Lung microvascular endothelial cell (primary cell): ENCODE results near the gene E4F1. TPM values are rescaled to one million over a fixed set of nuclear protein-coding genes. Genes with fewer than 3 reads are reported as not detected.
A peak's percentile ranks its signal among the peaks of the same experiment; 100 is the strongest.

Experiments used
- DNase-seq, 2 donors: peaks; one replicate each; pipeline versions ENCODE4 v3.0.0 to v3.0.0-alpha.2; 2010; ENCODE audit warnings: low read depth in 2 of 2
- total RNA-seq: library from RNA; depleted of rRNA; stranded (reverse); fragments of >200 nt; gene quantifications from 2 replicates; pipeline ENCODE4 v1.2.1, GENCODE V29; 2014

The E4F1 gene, protein sequence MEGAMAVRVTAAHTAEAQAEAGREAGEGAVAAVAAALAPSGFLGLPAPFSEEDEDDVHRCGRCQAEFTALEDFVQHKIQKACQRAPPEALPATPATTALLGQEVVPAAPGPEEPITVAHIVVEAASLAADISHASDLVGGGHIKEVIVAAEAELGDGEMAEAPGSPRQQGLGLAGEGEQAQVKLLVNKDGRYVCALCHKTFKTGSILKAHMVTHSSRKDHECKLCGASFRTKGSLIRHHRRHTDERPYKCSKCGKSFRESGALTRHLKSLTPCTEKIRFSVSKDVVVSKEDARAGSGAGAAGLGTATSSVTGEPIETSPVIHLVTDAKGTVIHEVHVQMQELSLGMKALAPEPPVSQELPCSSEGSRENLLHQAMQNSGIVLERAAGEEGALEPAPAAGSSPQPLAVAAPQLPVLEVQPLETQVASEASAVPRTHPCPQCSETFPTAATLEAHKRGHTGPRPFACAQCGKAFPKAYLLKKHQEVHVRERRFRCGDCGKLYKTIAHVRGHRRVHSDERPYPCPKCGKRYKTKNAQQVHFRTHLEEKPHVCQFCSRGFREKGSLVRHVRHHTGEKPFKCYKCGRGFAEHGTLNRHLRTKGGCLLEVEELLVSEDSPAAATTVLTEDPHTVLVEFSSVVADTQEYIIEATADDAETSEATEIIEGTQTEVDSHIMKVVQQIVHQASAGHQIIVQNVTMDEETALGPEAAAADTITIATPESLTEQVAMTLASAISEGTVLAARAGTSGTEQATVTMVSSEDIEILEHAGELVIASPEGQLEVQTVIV
- 16.1 and 20.8 TPM in 2 replicates for total RNA-seq

DNA sequence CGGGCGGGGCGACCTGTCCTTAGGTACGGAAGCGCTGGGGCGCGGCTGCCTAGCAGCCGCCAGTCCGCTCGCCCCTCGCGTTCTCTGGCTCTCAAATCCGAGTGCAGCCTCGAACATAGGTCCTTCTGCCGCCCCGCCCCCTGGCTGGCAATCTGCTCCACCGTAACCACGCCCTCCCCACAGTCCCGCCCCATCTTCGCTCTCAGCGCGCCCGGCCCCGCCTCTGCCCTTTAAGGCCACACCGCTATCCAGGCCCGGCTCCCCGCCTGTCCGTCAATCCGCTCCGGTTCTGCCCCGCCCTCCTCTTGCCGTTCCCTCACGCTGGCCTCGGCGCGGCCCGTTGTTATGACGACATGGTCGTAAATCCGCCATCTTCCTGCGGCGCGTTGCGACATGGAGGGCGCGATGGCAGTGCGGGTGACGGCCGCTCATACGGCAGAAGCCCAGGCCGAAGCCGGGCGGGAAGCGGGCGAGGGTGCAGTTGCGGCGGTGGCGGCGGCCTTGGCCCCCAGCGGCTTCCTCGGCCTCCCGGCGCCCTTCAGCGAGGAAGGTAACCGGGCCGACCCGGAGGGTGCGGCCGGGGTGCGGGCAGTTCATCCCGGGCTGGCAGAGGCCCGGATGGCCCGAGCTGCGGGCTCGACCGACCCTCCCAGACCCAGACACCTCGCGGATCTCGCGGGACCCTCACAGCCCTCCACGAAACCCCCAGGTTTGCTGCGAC is at the start of gene E4F1:
TSS of gene E4F1 (plus strand) at position 371 of the 721 bp plus-strand sequence. CDS start at position 394, 23 bp downstream.
- peak; percentile 100 for DNase-seq

DNA sequence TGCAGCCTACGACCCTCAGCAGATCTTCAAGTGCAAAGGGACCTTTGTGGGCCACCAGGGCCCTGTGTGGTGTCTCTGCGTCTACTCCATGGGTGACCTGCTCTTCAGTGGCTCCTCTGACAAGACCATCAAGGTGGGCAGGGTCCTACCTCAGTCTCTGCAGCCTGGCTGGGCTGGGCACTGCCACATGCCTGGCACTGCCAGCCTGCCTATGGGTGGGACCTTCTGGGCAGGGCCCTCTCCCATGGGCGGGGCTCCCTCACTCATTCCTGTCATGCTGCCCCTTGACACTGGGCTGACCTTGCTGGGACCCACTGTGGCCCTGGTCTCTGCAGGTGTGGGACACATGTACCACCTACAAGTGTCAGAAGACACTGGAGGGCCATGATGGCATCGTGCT is 49.5 kb upstream of the E4F1 start:
- no peak for DNase-seq

DNA sequence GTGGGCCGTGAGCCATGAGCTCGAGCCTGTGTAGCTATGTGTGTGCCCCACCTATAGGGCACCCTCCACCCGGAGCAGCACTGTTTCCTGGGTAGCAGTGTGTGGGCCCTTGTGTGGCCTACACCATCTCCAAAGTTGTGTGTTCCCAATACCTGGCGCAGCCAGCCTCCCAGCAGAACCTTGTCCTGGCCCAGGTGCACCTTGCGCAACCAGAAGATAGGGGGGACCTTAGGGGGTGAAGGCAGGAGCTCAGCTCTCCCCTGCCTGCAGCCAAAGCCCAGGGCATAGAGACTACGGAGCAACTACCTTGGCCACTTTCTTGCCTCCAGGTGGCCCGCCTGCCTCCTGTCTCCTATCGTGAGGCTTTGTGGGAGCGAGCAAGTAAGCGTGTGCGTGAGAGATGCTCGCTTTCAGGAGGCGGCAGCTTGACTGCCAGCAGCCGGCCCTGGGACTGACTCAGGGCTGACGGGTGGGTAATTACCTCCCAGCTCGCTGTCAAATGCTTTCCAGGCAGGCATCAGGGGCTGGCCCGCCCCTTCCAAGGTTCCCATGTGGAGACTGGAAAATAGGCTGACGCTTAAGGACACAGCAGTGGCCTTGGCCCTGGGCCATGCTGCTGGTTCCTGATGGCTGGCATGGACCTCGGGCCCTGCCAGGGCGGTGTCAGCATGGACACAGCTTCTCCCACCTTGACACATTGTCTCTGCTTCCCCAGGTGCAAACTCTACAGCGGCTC is 48.8 kb upstream of the E4F1 start:
- DNase-seq: no peak

DNA sequence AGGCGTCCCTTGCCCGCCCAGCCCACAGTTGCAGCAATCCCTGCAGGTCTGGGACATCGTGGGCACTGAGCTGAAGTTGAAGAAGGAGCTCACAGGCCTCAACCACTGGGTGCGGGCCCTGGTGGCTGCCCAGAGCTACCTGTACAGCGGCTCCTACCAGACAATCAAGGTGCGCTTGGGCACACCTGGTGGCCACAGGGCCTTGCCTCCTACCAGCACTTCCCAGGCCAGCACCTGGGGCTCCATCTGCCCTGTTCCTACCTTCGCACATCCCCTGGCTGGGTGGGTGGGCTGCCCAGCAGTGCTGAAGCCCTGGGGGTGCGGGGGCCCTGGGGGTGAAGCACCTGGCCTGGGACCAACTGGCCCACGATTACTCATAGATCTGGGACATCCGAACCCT is 47.9 kb upstream of the E4F1 start:
- no peak for DNase-seq

DNA sequence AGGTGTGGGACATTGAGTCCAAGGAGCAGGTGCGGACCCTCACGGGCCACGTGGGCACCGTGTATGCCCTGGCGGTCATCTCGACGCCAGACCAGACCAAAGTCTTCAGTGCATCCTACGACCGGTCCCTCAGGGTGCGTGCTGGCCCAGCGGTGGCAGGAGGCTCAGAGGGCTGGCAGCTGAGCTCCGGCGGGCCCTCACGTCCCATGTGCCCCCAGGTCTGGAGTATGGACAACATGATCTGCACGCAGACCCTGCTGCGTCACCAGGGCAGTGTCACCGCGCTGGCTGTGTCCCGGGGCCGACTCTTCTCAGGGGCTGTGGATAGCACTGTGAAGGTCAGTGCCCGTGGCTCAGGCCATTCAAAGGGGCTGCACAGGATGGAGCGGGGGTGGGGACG is 47.3 kb upstream of the E4F1 start:
- no peak for DNase-seq

DNA sequence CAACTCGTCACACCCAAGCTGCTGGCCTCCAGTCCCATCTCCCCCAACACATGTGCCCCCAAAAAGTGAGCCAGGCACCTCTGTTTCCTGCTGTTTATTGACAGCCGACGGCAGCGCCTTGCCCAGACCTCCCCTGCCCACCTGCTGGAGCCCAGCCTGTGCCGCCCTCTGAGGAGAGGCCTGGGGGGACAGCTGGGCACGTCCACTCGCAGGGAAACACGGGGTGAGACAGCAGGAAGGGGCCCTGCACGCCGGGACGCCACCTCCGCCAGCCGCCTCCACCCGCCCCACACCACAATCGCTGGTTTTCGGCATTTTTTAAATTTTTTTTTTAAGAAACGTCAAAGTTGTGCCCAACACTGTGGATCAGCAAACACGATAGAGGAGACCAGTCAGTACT is 46.3 kb upstream of the E4F1 start:
- DNase-seq: no peak

DNA sequence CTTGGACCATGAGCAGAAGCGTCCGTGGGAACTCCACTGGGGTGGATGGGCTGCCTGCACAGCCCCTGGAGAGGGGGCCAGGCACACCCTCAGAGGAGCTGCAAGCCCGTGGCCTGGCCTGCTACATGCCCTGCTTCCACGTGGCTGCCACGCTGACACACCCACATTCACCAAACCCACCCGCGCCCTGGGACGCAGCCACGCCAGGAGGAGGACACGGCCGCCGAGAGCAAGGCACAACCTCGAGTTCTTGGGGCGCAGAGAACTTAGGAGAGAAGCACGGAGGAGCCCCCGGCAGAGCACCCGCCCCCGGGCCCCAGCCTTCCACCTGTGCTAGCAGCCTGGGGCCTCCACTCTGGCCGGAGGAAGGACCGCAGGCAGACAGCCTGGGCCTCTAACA is 45.8 kb upstream of the E4F1 start:
- no peak for DNase-seq

DNA sequence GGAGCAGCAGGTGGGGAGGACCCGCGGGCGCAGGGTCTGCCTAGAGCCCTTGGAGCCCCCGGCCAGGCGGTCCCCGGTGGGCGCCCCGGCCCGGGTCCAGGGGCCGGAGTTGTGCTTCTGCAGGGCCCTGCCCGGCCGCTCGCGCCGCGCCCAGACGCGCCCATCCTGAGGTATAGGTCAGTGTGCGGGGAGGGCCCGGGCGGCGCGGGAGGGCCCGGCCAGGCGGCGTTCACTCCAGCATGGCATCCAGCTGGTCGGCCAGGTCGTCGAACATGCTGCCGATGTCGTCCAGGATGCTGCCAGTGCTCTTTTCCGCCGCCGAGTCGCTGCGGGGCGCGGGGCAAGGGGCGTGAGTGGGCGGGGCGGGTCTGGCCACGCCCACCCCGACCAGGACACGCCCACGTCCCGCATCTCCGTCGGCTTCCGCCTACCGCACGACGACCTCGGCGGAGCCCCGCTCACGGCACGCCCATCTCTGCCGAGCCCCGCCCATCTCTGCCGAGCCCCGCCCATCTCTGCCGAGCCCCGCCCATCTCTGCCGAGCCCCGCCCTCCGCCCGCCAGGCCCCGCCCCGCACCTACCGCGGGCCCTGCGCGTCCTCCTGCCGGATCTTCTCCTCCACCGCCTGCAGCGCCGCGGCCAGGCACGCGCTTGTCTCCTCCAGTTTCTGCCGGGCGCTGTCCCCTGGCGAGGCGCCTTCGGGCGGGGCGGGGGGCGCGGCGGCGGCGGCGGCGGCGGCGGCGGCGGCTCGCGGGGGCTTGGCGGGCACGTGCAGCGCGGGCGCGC is 44.9 kb upstream of the E4F1 start:
- DNase-seq: peak; percentile 46 to 82

DNA sequence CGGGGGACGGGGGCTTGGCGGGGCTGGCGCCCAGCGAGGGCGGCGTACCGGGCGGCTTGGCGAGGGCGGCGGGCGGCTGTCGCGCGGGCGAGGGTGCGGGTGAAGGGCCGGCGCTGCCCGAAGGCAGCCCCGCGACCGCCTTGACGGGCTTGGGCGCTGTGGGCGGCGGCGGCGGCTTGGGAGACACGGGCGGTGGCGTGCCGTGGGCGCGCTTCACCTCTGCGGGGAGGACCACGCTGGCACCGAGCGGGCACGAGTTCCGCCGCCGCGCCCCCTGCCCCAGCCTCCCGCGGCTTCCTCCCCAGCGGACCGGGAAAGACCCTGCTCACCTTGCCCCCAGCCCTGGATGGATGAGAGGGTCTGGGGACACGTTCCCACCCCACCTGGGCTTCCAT is 44.3 kb upstream of the E4F1 start:
- DNase-seq: no peak

DNA sequence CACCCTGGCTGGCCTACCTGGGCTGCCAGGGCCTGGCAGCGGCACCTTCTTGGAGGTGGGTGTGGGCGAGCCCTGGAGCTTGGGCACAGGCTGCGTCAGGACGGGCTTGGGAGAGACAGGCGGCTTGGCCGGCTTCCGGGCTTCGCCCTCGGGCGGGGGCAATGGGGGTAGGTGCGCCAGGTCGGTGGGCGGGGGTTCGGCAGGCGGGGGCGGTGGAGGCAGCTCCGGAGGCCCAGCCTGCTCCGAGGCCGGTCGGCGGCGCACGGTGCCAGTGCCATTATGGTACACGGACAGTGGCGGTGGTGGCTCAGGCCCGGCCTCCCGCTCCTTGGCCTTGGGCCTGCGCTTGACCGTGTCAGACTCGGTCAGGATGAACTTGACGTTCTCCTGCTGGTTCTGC is 43.8 kb upstream of the E4F1 start:
- no peak for DNase-seq

DNA sequence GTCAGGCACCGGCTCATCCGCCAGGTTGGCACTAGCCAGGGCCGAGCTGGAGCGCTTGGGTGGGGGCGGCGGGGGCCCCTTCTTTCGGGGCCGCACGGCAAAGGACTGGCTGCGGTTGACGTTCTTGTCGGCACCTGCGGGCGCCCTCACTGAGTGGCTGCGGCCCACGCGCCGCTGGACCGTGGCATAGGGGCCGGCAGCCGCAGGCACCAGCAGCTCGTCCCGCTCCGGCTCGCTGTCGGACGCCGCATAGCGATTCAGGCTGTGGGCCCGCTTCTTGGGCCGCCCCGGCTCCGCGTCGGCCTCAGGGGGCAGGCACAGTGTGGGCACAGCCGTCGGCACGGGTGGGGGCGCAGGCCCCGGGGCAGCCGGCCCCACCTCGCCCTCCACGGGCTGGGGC is 42.9 kb upstream of the E4F1 start:
- no peak for DNase-seq

DNA sequence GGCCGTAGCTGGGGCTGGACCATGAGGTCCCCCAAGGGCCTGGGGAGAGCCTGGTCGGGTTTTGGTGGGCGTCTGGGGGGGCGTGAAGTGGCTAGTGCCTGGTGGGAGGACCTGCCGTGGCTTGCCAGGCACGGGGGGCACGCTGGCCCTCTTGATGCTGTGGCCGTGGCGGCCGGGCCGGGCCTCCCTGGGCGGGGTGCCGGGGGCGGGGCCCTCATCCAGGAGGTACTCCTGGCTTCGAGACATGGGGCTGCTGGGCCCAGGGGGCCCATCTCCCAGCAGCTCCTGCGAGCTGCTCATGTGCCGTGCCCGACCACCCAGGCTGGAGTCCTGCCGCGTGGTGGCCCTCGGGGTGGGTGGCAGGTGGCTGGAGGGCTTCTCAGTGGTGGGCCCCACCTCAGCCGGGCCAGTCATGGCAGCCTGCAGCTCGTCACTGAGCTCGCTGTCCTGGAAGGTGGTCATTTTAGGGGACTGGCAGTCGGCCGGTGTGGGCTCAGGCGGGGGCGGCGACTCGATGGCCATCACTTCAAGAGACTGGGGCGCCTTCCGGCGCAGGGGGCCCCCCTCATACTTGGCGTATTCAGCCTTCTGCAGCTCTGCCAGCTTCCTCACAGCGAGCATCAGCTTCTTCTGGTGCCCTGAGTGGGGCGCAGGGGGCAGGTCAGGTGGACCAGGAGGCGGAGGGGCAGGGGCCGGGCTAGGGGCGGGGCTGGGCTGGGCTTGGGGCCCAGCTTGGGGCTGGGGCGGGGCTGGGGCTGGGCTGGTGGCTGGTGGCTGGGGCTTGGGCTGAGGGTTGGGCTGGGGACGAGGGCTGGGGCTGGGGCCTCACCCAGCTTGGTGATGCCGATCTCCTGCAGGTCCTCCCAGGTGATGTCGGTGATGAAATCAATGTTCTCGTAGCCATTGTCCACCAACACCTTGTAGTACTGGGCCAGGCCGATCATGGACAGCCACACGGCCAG is 42.1 kb upstream of the E4F1 start:
- no peak for DNase-seq

DNA sequence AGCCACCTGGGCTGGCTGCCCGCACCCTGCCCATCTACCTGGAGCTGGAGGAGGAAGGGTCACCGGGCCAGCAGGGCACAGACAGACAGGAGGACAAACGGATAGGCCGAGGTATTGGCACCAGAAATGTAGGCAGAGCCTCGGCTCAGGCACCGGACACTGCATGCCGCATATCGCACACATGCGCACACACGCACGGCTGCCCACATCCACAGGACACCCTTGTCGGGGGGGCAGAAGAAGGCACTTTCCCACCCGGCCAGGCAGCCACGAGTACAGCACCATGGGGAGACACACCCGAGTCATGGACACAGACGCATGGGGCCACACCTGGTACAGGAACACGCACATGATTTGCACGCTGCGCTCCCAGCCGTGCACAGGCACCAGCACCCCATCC is 41.4 kb upstream of the E4F1 start:
- no peak for DNase-seq

DNA sequence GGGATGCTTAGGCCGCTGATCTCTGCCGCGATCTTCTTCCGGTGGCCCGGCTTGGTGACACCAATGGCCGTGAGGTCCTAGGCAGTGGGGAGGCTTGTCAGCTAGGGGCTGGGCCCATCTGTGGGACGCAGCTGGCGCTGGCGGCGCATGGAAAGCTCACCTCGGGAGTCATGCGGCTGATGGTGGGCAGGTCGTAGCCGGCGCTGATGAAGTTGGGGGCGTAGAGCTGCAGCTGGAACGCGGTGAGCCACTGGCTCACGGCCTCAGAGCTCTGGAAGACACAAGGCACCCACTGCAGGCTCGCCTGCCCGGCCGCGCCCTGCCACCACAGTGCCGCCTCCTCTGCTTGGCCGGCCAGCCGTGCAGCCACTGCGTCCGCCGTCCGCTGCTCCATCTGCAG is 39.7 kb upstream of the E4F1 start:
- DNase-seq: no peak

DNA sequence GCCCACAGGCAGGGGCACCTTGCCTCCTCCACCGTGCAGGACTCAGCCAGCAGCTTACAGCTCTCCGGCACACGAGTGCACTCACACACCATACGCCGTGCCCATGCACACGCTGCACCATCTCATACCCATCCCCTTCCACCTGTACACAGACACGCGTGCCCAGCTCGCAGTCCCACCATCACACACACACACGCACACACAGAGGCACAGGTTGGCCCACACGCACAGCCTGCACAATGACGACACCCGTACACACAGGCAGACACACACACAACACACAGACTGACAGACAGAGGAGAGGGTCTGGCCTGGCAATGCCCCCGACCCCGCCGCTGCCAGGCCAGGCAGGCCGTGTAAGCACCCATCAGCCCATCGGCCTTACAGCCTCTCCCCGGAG is 39.0 kb upstream of the E4F1 start:
- DNase-seq: no peak

DNA sequence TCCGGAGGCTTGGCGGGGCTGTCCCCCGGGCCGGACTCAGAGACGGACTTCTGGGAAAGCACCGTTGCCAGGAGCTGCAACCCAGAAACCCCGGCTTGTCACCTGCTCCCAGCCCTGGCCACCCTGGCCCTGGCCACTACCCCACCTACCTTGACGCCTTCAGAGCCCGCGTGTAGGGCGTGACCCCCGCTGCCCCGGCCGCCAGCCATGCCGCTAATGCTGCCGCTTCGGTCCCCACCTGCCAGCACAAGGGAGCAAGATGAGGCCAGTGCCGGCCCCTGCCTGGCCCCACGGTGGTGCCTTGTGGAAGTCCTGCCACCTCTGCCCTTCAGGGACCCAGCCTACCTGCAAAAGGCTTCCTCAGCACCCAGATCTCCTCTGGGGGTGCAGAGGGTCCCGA is 38.4 kb upstream of the E4F1 start:
- no peak for DNase-seq

DNA sequence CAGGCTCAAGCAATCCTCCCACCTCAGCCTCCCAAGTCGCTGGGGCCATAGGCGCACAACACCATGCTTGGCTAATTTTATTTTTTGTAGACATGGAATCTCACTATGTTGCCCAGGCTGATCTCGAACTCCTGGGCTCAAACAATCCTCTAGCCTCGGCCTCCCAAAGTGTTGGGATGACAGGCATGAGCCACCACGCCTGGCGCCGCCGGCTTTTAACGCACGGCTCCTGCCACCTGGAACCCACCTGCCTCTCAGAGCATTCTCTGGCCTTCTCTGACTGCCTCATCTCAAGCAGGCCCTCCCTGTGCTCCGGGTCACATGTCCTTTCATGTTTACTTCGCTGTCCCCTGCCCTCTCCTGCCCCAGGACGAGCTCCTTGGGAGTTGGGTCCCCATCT is 37.3 kb upstream of the E4F1 start:
- DNase-seq: no peak

DNA sequence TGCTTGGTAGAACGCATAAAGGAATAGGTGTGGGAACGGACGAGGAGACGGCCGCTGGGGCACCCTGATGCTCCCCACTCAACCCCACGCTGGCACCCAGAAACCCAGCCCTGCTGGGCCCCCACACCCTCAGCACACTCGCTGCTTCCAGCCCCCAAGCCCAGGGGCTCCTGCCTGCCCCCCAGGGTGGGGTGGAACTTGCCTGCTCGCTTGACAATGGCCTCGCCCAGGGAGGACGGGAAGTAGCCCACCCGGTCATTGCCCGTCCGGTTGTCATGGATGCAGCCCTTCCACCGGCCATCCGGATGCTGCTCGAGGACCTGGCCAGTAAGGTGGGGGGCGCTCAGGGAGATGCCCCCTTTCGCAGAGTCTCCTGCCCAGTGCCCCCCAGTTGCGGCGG is 36.9 kb upstream of the E4F1 start:
- no peak for DNase-seq

DNA sequence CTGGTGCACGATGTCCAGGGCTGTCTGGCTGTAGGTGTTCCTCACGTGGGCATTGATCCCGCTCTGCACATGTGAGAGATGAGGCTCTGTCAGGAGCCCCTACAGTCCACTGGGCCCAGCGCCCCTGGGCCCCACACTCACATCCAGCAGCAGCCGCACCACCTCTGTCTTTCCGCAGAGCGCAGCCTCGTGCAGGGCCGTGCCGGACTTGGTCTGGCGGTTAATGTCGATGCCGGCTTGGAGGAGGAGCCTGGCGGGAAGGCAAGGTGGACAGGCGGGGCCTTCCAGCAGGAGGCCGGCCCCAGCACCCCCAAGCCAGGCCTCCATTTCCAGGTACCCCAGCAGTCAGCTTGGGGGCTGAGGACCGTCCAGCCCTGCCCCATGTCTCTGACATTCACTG is 36.2 kb upstream of the E4F1 start:
- no peak for DNase-seq

DNA sequence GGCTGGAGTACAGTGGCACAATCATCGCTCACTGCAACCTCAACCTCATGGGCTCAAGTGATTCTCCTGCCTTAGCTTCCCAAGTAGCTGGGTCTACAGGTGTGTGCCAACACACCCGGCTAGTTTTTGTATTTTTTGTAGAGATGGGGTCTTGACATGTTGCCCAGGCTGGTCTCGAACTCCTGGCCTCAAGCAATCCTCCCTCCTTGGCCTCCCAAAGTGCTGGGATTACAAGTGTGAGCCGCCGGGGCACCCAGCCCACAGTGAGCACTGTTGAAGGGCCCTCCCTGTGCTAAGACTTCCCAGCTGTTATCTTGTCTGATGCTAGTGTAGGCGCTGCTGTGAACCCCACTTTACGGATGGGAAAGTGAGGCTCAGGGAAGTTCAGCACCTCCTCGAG is 35.0 kb upstream of the E4F1 start:
- DNase-seq: no peak
